ENCODE results near the gene CSPG4. TPM values are rescaled to one million over a fixed set of nuclear protein-coding genes. Genes with fewer than 3 reads are reported as not detected.
A peak's percentile ranks its signal among the peaks of the same experiment; 100 is the strongest.

The CSPG4 gene
- total and polyA plus RNA-seq, 2 of the 13 experiments (the other 11 are each of a cell fraction or from before 2014, with no cell fraction given) = 0.01 to 0.04 TPM

GRCh38 chr15:75758071-75758872 lies 45.6 kb upstream of the CSPG4 start (continued):
- TF ChIP-seq CBFB (CRISPR knock-in tag; IDR thresholded peaks at IDR 0.05) (no peak), MYC (CRISPR knock-in tag; IDR thresholded peaks at IDR 0.05; ENCODE audit: borderline replicate concordance) (peak; percentile 25; the same call in 1 of the 2 replicates), DPF2 (CRISPR knock-in tag; IDR thresholded peaks at IDR 0.05; ENCODE audit: borderline replicate concordance, low read depth) (no peak), ZNF598 (CRISPR knock-in tag; IDR thresholded peaks at IDR 0.05; ENCODE audit: borderline replicate concordance) (peak; percentile 72; the same call in 1 of the 2 replicates), CENPX (CRISPR knock-in tag; IDR thresholded peaks at IDR 0.05) (no peak), NR2C2 (CRISPR knock-in tag; IDR thresholded peaks at IDR 0.05; ENCODE audit: borderline replicate concordance) (peak; percentile 86), DR1 (CRISPR knock-in tag; IDR thresholded peaks at IDR 0.05) (peak; percentile 69; the same call in 1 of the 2 replicates), MATR3 (CRISPR knock-in tag; IDR thresholded peaks at IDR 0.05) (no peak), SMARCC2 (IDR thresholded peaks at IDR 0.05) (no peak), KLF12 (CRISPR knock-in tag; IDR thresholded peaks at IDR 0.05; ENCODE audit: borderline replicate concordance) (no peak; the same call in 1 of the 2 replicates), ZNF256 (CRISPR knock-in tag; conservative IDR thresholded peaks at IDR 0.05) (no peak), FOSL2 (CRISPR knock-in tag; IDR thresholded peaks at IDR 0.05) (no peak), ARNT2 (CRISPR knock-in tag; IDR thresholded peaks at IDR 0.05; ENCODE audit: low read depth) (no peak), ZNF605 (CRISPR knock-in tag; IDR thresholded peaks at IDR 0.05) (peak; percentile 74; the same call in 1 of the 2 replicates), MED8 (CRISPR knock-in tag; IDR thresholded peaks at IDR 0.05; ENCODE audit: insufficient replicate concordance) (peak; percentile 44), TBX2 (CRISPR knock-in tag; IDR thresholded peaks at IDR 0.05; ENCODE audit: borderline replicate concordance) (peak; percentile 52; the same call in 1 of the 2 replicates), ZFP91 (CRISPR knock-in tag; IDR thresholded peaks at IDR 0.05; ENCODE audit: borderline replicate concordance) (peak; percentile 25; the same call in 1 of the 2 replicates)
- TF ChIP-seq, protein P1, sequence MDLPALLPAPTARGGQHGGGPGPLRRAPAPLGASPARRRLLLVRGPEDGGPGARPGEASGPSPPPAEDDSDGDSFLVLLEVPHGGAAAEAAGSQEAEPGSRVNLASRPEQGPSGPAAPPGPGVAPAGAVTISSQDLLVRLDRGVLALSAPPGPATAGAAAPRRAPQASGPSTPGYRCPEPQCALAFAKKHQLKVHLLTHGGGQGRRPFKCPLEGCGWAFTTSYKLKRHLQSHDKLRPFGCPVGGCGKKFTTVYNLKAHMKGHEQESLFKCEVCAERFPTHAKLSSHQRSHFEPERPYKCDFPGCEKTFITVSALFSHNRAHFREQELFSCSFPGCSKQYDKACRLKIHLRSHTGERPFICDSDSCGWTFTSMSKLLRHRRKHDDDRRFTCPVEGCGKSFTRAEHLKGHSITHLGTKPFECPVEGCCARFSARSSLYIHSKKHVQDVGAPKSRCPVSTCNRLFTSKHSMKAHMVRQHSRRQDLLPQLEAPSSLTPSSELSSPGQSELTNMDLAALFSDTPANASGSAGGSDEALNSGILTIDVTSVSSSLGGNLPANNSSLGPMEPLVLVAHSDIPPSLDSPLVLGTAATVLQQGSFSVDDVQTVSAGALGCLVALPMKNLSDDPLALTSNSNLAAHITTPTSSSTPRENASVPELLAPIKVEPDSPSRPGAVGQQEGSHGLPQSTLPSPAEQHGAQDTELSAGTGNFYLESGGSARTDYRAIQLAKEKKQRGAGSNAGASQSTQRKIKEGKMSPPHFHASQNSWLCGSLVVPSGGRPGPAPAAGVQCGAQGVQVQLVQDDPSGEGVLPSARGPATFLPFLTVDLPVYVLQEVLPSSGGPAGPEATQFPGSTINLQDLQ (CRISPR knock-in tag; IDR thresholded peaks at IDR 0.05) = no peak
- TF ChIP-seq, protein P2, sequence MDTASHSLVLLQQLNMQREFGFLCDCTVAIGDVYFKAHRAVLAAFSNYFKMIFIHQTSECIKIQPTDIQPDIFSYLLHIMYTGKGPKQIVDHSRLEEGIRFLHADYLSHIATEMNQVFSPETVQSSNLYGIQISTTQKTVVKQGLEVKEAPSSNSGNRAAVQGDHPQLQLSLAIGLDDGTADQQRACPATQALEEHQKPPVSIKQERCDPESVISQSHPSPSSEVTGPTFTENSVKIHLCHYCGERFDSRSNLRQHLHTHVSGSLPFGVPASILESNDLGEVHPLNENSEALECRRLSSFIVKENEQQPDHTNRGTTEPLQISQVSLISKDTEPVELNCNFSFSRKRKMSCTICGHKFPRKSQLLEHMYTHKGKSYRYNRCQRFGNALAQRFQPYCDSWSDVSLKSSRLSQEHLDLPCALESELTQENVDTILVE (CRISPR knock-in tag; IDR thresholded peaks at IDR 0.05) = no peak

Data from HepG2 (cell line).